Keratinocyte (primary cell): ENCODE results near the gene ACACA. TPM values are rescaled to one million over a fixed set of nuclear protein-coding genes. Genes with fewer than 3 reads are reported as not detected.

Source experiments
- DNase-seq: peaks from one replicate; pipeline ENCODE4 v3.0.0-alpha.2; 2011; ENCODE audit warnings: low read depth, missing footprints, low spot score
- FAIRE-seq: peaks from 2 replicates; lab custom pipeline; 2011; peaks lifted over from hg19 to GRCh38; lab: Jason Lieb, UNC
- H2AFZ ChIP-seq: 2 replicates; pipeline ENCODE4 v1.6.0; 2012; ENCODE audit warnings: low read length, control low read depth, inconsistent platforms; ENCODE audit not compliant: control insufficient read depth
- H3K27ac ChIP-seq: 2 replicates; pipeline ENCODE4 v1.5.1; 2011; ENCODE audit warnings: low read length; ENCODE audit not compliant: control insufficient read depth, insufficient read depth
- H3K27me3 ChIP-seq: 3 replicates; pipeline ENCODE4 v1.6.0; 2011; ENCODE audit warnings: low read length; ENCODE audit not compliant: control insufficient read depth, insufficient read depth; ENCODE audit errors: extremely low read depth
- H3K36me3 ChIP-seq, 2 experiments: 2 replicates in 1 of 2; 3 replicates in 1 of 2; pipeline ENCODE4 v1.5.1; 2011; ENCODE audit warnings: low read length in 2 of 2, mild to moderate bottlenecking in 1 of 2; ENCODE audit not compliant: control insufficient read depth in 2 of 2, insufficient read depth in 2 of 2; ENCODE audit errors: extremely low read depth in 1 of 2
- H3K4me1 ChIP-seq: 3 replicates; pipeline ENCODE4 v1.5.1; 2011; ENCODE audit warnings: low read length; ENCODE audit not compliant: control insufficient read depth, insufficient read depth; ENCODE audit errors: extremely low read depth
- H3K4me2 ChIP-seq: 3 replicates; pipeline ENCODE4 v1.6.0; 2011; ENCODE audit warnings: low read depth, low read length; ENCODE audit not compliant: control insufficient read depth, insufficient read depth; ENCODE audit errors: extremely low read depth
- H3K4me3 ChIP-seq, 3 experiments: fragments of 200-600 bp in 1 of 3; sonication (generic) in 1 of 3; 2 replicates in 2 of 3; 3 replicates in 1 of 3; pipeline ENCODE4 v1.5.1; 2011 to 2016; ENCODE audit warnings: low read length in 3 of 3, mild to moderate bottlenecking in 3 of 3, control low read depth in 2 of 3, inconsistent platforms in 1 of 3, low read depth in 1 of 3, mixed read lengths in 1 of 3, mixed run types in 1 of 3, moderate library complexity in 1 of 3; ENCODE audit not compliant: control insufficient read depth in 2 of 3, insufficient read depth in 2 of 3; ENCODE audit errors: extremely low read depth in 1 of 3
- H3K79me2 ChIP-seq: 2 replicates; pipeline ENCODE4 v1.6.0; 2012; ENCODE audit warnings: low read length; ENCODE audit not compliant: control insufficient read depth, insufficient read depth
- H3K9ac ChIP-seq: 3 replicates; pipeline ENCODE4 v1.6.0; 2011; ENCODE audit warnings: low read length; ENCODE audit not compliant: control insufficient read depth, insufficient read depth; ENCODE audit errors: extremely low read depth
- H3K9me1 ChIP-seq: 3 replicates; pipeline ENCODE4 v1.6.0; 2011; ENCODE audit warnings: low read length; ENCODE audit not compliant: control insufficient read depth, insufficient read depth; ENCODE audit errors: extremely low read depth
- H3K9me3 ChIP-seq: 2 replicates; pipeline ENCODE4 v1.5.1; 2012; ENCODE audit warnings: low read depth, low read length; ENCODE audit not compliant: control insufficient read depth
- H4K20me1 ChIP-seq: 3 replicates; pipeline ENCODE4 v1.6.0; 2011; ENCODE audit warnings: low read length; ENCODE audit not compliant: control insufficient read depth, insufficient read depth; ENCODE audit errors: extremely low read depth
- EZH2 ChIP-seq: IDR thresholded peaks from one replicate; pipeline ENCODE4 v1.6.1; 2012; ENCODE audit warnings: inconsistent platforms, mild to moderate bottlenecking, low read length, moderate library complexity
- dilution Hi-C: fragments of 300-500 bp; cut with MboI; formaldehyde crosslinking; loops from one replicate; pipeline ENCODE4 v1.7.0; 2020; ENCODE audit warnings: low sequenced_read_pairs; ENCODE audit not compliant: extremely low pct_ligation_motif_present
- polyA plus RNA-seq, 5 experiments: library from polyadenylated mRNA; depleted of rRNA in 3 of 5; stranded (reverse) in 3 of 5; stranded (forward) in 1 of 5; unstranded in 1 of 5; fragments of >200 nt; gene quantifications; 1 replicate in 1 of 5; 2 replicates in 3 of 5; 3 replicates in 1 of 5; pipeline versions ENCODE4 v1.2.1 to v1.2.3, GENCODE V29; 2011 to 2012; ENCODE audit warnings: missing spikeins in 2 of 5, low read depth in 1 of 5, low replicate concordance in 1 of 5
- TF ChIP-seq, protein P1 (sequence below), 3 experiments: IDR thresholded peaks in 1 of 3; conservative IDR thresholded peaks in 1 of 3; optimal IDR thresholded peaks in 1 of 3; 2 replicates in 2 of 3; 3 replicates in 1 of 3; pipeline versions ENCODE3 to v1.5.1; 2011; ENCODE audit warnings: low read length in 3 of 3, mild to moderate bottlenecking in 3 of 3, moderate library complexity in 2 of 3, control low read depth in 1 of 3, inconsistent platforms in 1 of 3; ENCODE audit not compliant: insufficient read depth in 2 of 3; ENCODE audit errors: extremely low read depth in 1 of 3

ACACA gene
- polyA plus RNA-seq, 1 donor (not counting 4 experiments of a cell fraction or from before 2014, with no cell fraction given): 85.8 TPM

- H3K4me3 ChIP-seq: no peak overlapping the region
- no peaks in the 10 kb centered on the region for H3K27me3 ChIP-seq
- dilution Hi-C loops: no loop called here
- H3K79me2 ChIP-seq: peaks cover 75% of the 10 kb centered on the region
- TF ChIP-seq, protein P1, sequence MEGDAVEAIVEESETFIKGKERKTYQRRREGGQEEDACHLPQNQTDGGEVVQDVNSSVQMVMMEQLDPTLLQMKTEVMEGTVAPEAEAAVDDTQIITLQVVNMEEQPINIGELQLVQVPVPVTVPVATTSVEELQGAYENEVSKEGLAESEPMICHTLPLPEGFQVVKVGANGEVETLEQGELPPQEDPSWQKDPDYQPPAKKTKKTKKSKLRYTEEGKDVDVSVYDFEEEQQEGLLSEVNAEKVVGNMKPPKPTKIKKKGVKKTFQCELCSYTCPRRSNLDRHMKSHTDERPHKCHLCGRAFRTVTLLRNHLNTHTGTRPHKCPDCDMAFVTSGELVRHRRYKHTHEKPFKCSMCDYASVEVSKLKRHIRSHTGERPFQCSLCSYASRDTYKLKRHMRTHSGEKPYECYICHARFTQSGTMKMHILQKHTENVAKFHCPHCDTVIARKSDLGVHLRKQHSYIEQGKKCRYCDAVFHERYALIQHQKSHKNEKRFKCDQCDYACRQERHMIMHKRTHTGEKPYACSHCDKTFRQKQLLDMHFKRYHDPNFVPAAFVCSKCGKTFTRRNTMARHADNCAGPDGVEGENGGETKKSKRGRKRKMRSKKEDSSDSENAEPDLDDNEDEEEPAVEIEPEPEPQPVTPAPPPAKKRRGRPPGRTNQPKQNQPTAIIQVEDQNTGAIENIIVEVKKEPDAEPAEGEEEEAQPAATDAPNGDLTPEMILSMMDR (optimal IDR thresholded peaks at IDR 0.05 in 1 of 3, IDR thresholded peaks at IDR 0.05 in 1 of 3, conservative IDR thresholded peaks at IDR 0.05 in 1 of 3; ENCODE audit: extremely low read depth in 1 of 3, insufficient read depth in 2 of 3, low read length in 3 of 3): no peak
- TF ChIP-seq EZH2: no peak
- no peaks in the 10 kb centered on the region for H3K9me1 ChIP-seq
- DNase-seq: no peak
- no peak overlapping the region for H3K9ac ChIP-seq
- H3K4me1 ChIP-seq: no peaks in the 10 kb centered on the region
- H3K9me3 ChIP-seq: no peaks in the 10 kb centered on the region
- H3K4me2 ChIP-seq: no peak overlapping the region
- peaks cover 4 to 12% of the 10 kb centered on the region in 2 experiments for H3K36me3 ChIP-seq
- no peaks in the 10 kb centered on the region for H4K20me1 ChIP-seq
- H3K27ac ChIP-seq: no peak overlapping the region
- H2AFZ ChIP-seq: no peak overlapping the region
- FAIRE-seq: no peak
Observed at GRCh38 chr17:37340804-37341203, 65.8 kb downstream of the ACACA start.

- dilution Hi-C loops: no loop called here
Observed at GRCh38 chr17:37339321-37339720, 67.3 kb downstream of the ACACA start.

More at GRCh38 chr17:37339321-37339720, 67.3 kb downstream of the ACACA start:
- Histone ChIP-seq H4K20me1 (no peaks in the 10 kb centered on the region), H3K4me1 (no peaks in the 10 kb centered on the region), H3K4me3 (no peak overlapping the region), H3K79me2 (peaks cover 76% of the 10 kb centered on the region), H3K4me2 (no peak overlapping the region), H3K9me1 (no peaks in the 10 kb centered on the region), H3K27me3 (no peaks in the 10 kb centered on the region), H3K27ac (no peak overlapping the region), H3K9me3 (no peaks in the 10 kb centered on the region), H3K36me3 (peaks cover 4 to 12% of the 10 kb centered on the region in 2 experiments), H2AFZ (no peak overlapping the region), H3K9ac (no peak overlapping the region)
- FAIRE-seq (no peak), DNase-seq (no peak)
- TF ChIP-seq, protein P1 (optimal IDR thresholded peaks at IDR 0.05 in 1 of 3, IDR thresholded peaks at IDR 0.05 in 1 of 3, conservative IDR thresholded peaks at IDR 0.05 in 1 of 3; ENCODE audit: extremely low read depth in 1 of 3, insufficient read depth in 2 of 3, low read length in 3 of 3): no peak
- TF ChIP-seq EZH2: no peak
